Smooth muscle cell of the coronary artery (primary cell): Measurements from ENCODE around the gene DEFB121. TPM values are rescaled to one million over a fixed set of nuclear protein-coding genes. Genes with fewer than 3 reads are reported as not detected.

Source experiments
- total RNA-seq: library from RNA; depleted of rRNA; stranded (reverse); fragments of >200 nt; gene quantifications from 2 replicates; pipeline ENCODE4 v1.2.3, GENCODE V29; 2014; ENCODE audit warnings: low replicate concordance

DEFB121 gene
- total RNA-seq: not detected in 2 replicates

GRCh38 chr20:31406115-31406514 lies at the start of gene DEFB121:
Gene DEFB121, minus strand, starts transcription at chr20:31406215. Its CDS starts 63 bp downstream, at chr20:31406152.

GRCh38 chr20:31440012-31440659 lies 34.1 kb upstream of the DEFB121 start, which contains the start of gene DEFB123:
Gene DEFB123, plus strand, starts transcription at chr20:31440632. Its CDS starts 67 bp downstream, at chr20:31440699.

DNA sequence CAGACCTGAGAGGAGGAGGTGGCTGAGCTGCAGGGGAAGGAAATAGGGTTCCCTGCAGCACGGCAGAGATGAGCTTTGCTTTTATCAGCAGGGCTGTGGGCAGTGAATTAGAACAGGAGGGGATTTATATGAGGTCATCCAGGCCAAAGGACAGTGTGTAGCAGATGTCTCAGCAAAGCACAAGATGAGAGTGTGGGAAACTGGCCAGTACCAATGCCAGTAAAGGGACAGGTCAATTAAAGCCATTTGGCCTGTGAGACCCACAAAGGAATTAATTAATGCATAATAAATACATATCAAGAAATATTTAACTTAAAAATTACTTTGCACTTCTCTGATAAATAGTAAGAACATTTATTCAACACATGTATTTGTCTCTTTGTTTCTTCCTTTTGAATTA lies 15.5 kb downstream of the DEFB121 start, which contains the start of gene DEFB119:
TSS of gene DEFB119 (minus strand) at position 101 of the 400 bp plus-strand sequence. CDS start 107 bp downstream, outside the sequence.

DNA sequence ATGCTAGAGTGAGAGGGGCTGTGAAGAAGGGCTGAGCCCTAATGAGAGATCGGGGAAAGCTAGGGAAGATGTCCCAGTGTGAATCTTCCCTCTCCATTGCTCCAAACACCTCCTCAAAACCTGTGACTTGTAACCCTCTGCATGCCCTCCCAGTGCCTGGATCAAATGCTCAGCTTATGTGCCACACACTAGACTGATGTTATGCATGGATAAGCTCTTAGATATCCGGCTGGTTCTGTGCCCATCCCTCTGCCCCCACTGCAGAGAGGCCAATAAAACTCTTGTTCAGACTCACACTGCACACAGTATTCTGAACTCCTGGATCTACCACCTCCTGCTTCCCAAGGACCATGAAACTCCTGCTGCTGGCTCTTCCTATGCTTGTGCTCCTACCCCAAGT lies 37.7 kb downstream of the DEFB121 start, which contains the start of gene DEFB118:
TSS of gene DEFB118 (plus strand) at position 301 of the 400 bp plus-strand sequence. CDS start at position 351, 50 bp downstream.

Other genes with a start within 250 kb of the DEFB121 start
- gene DEFB115, start 148.6 kb downstream of the DEFB121 start, total RNA-seq: not detected in 2 replicates
- gene DEFB116, start 97.6 kb downstream of the DEFB121 start, total RNA-seq: not detected in 2 replicates
- gene DEFB118, start 37.6 kb downstream of the DEFB121 start, total RNA-seq: not detected in 2 replicates
- not detected in 2 replicates for gene DEFB119, start 15.6 kb downstream of the DEFB121 start, total RNA-seq
- not detected in 2 replicates for gene DEFB123, start 34.4 kb upstream of the DEFB121 start, total RNA-seq
- gene DEFB124, start 68.9 kb upstream of the DEFB121 start, total RNA-seq: not detected in 2 replicates
- 0.15 TPM in 1 of 2 replicates, not detected in the other for gene REM1, start 69.1 kb upstream of the DEFB121 start, total RNA-seq
- gene HM13, start 108.2 kb upstream of the DEFB121 start, total RNA-seq: 45.0 and 55.8 TPM in 2 replicates
- 6.4 and 565 TPM in 2 replicates for gene ID1, start 199.1 kb upstream of the DEFB121 start, total RNA-seq
- gene COX4I2, start 231.7 kb upstream of the DEFB121 start, total RNA-seq: 0.08 TPM in 1 of 2 replicates, not detected in the other